HepG2 (cell line): ENCODE measurements around the gene PDIA4. TPM values are rescaled to one million over a fixed set of nuclear protein-coding genes. Genes with fewer than 3 reads are reported as not detected.

Experiments
- ATAC-seq: fragments of 200-7000 bp; cut with Tn5 transposase; 3 replicates; pipeline ENCODE4 v1.9.1; 2020; ENCODE audit warnings: mild to moderate bottlenecking, moderate library complexity
- BruUV-seq: library from RNA; stranded (reverse); fragments of 400-500 nt; replicated peaks from 2 replicates; lab custom pipeline; 2021; lab: Mats Ljungman, UMichigan
- CTCF ChIA-PET: fragments of 300-600 bp; formaldehyde crosslinking; extraction: SDS; loops from one replicate; lab custom pipeline; 2021; ENCODE audit warnings: low total read pairs, inconsistent platforms, low intra/inter-chr PET ratio; lab: Yijun Ruan, JAX
- POLR2A ChIA-PET: fragments of 350-600 bp; sonication (Branson Sonifier 250); formaldehyde crosslinking; loops from one replicate; lab custom pipeline; 2020; ENCODE audit warnings: antibody characterized with exemption, inconsistent platforms; lab: Yijun Ruan, JAX
- DNase-seq: peaks from one replicate; pipeline ENCODE4 v3.0.0-alpha.2; 2015; ENCODE audit warnings: low spot score
- FAIRE-seq: peaks from 3 replicates; lab custom pipeline; 2011; peaks lifted over from hg19 to GRCh38; lab: Jason Lieb, UNC
- H2AFZ ChIP-seq: one replicate; pipeline ENCODE4 v1.6.1; 2011; ENCODE audit warnings: low read length, inconsistent platforms
- H3K27ac ChIP-seq: fragments of 300-600 bp; 3 replicates; pipeline ENCODE4 v1.8.0; 2011; ENCODE audit warnings: mixed run types, mild to moderate bottlenecking, mixed read lengths, low read length, inconsistent platforms; ENCODE audit not compliant: insufficient read depth; ENCODE audit errors: extremely low read length
- H3K27me3 ChIP-seq, 2 experiments: fragments of 200-600 bp in 1 of 2; 2 replicates in 1 of 2; 3 replicates in 1 of 2; pipeline versions ENCODE4 v1.6.0 to v1.8.0; 2011; ENCODE audit warnings: low read length in 2 of 2, mild to moderate bottlenecking in 2 of 2, moderate library complexity in 2 of 2, inconsistent platforms in 1 of 2; ENCODE audit not compliant: insufficient read depth in 2 of 2, control insufficient read depth in 1 of 2
- H3K36me3 ChIP-seq, 2 experiments: fragments of 200-600 bp in 1 of 2; replicated peaks in 1 of 2; 2 replicates in 1 of 2; 3 replicates in 1 of 2; pipeline versions ENCODE4 v1.5.1 to v1.8.0; 2011; ENCODE audit warnings: low read length in 2 of 2, inconsistent platforms in 1 of 2; ENCODE audit not compliant: insufficient read depth in 2 of 2, control insufficient read depth in 1 of 2
- H3K4me1 ChIP-seq: 2 replicates; pipeline ENCODE4 v1.5.1; 2012; ENCODE audit warnings: low read length, inconsistent platforms; ENCODE audit not compliant: insufficient read depth
- H3K4me2 ChIP-seq: 2 replicates; pipeline ENCODE4 v1.6.0; 2011; ENCODE audit warnings: low read depth, low read length, inconsistent platforms
- H3K4me3 ChIP-seq, 3 experiments: fragments of 200-600 bp in 1 of 3; sonication (generic), shearing (Covaris generic) in 1 of 3; replicated peaks in 1 of 3; 2 replicates each; pipeline ENCODE4 v1.5.1; 2011 to 2016; ENCODE audit warnings: low read length in 3 of 3, inconsistent platforms in 2 of 3, low read depth in 2 of 3, mild to moderate bottlenecking in 2 of 3, control low read depth in 1 of 3, mixed read lengths in 1 of 3; ENCODE audit not compliant: insufficient read depth in 1 of 3
- H3K79me2 ChIP-seq: one replicate; pipeline ENCODE4 v1.6.1; 2011; ENCODE audit warnings: low read length, inconsistent platforms; ENCODE audit not compliant: insufficient read depth
- H3K9ac ChIP-seq: 2 replicates; pipeline ENCODE4 v1.6.0; 2011; ENCODE audit warnings: mild to moderate bottlenecking, low read depth, low read length, inconsistent platforms; ENCODE audit not compliant: insufficient read depth
- H3K9me3 ChIP-seq: 2 replicates; pipeline ENCODE4 v1.5.1; 2012; ENCODE audit warnings: mild to moderate bottlenecking, low read length
- H4K20me1 ChIP-seq: 2 replicates; pipeline ENCODE4 v1.6.0; 2011; ENCODE audit warnings: inconsistent platforms, mild to moderate bottlenecking, low read length, moderate library complexity; ENCODE audit not compliant: insufficient read depth
- CCDC6 ChIP-seq: sonication (generic); formaldehyde crosslinking; IDR thresholded peaks from 2 replicates; pipeline ENCODE4 v1.8.1; 2022; ENCODE audit warnings: mild to moderate bottlenecking, missing genetic modification reagents, moderate library complexity
- MAX ChIP-seq: IDR thresholded peaks from 2 replicates; pipeline ENCODE4 v1.6.1; 2012; ENCODE audit warnings: inconsistent platforms
- MEF2D ChIP-seq: sonication (generic); formaldehyde crosslinking; IDR thresholded peaks from 2 replicates; pipeline ENCODE4 v1.5.1; 2020; ENCODE audit warnings: mild to moderate bottlenecking, missing genetic modification reagents
- REST ChIP-seq, 2 experiments: IDR thresholded peaks; 2 replicates each; pipeline ENCODE4 v1.6.1; 2011 to 2012; ENCODE audit warnings: low read length in 2 of 2, borderline replicate concordance in 1 of 2, low read depth in 1 of 2, mild to moderate bottlenecking in 1 of 2, moderate library complexity in 1 of 2
- RORA ChIP-seq: sonication (generic); formaldehyde crosslinking; IDR thresholded peaks from 2 replicates; pipeline ENCODE4 v1.5.0; 2020; ENCODE audit warnings: mild to moderate bottlenecking, missing genetic modification reagents, moderate library complexity
- SRSF1 ChIP-seq: fragments of 200-400 bp; formaldehyde crosslinking; optimal IDR thresholded peaks from 2 replicates; pipeline ENCODE3; 2017; ENCODE audit warnings: mild to moderate bottlenecking, low read depth, low read length, moderate library complexity
- TFE3 ChIP-seq: IDR thresholded peaks from 2 replicates; pipeline ENCODE4 v1.6.1; 2016
- ZBTB46 ChIP-seq: sonication (generic); formaldehyde crosslinking; IDR thresholded peaks from 2 replicates; pipeline ENCODE4 v1.4.0; 2020; ENCODE audit warnings: mild to moderate bottlenecking, missing genetic modification reagents, borderline replicate concordance
- ZSCAN21 ChIP-seq: sonication (generic); formaldehyde crosslinking; IDR thresholded peaks from 2 replicates; pipeline ENCODE4 v1.8.0; 2022; ENCODE audit warnings: mild to moderate bottlenecking, missing genetic modification reagents, moderate library complexity, borderline replicate concordance
- WGBS: methylation state at CpG from one replicate; pipeline ENCODE4 v1.1.6; 2017; ENCODE audit warnings: low lambda C conversion rate; 5-methylcytosine and 5-hydroxymethylcytosine counted together
- in situ Hi-C: cut with HindIII; loops from 2 replicates; pipeline ENCODE4 v1.10.0; 2017; ENCODE audit warnings: low pct_unique_long_range_greater_than_20kb; ENCODE audit not compliant: extremely low pct_ligation_motif_present
- intact Hi-C: fragments of 100-400 bp; cut with micrococcal nuclease; formaldehyde crosslinking; loops from one replicate; pipeline ENCODE4 v1.10.0; 2022; ENCODE audit not compliant: unreplicated experiment
- polyA plus RNA-seq, 8 experiments: library from polyadenylated mRNA; depleted of rRNA in 3 of 8; stranded (reverse) in 7 of 8; unstranded in 1 of 8; fragments of >200 nt; fragmentation: Illumina TruSeq in 4 of 8; extraction: Trizol in 4 of 8; gene quantifications; 2 replicates each; pipeline versions ENCODE4 v1.2.1 to v1.2.3, GENCODE V29; 2011 to 2016; ENCODE audit warnings: low read depth in 4 of 8, missing spikeins in 1 of 8, mixed read lengths in 1 of 8; ENCODE audit not compliant: insufficient read depth in 1 of 8
- total RNA-seq, 5 experiments: library from RNA; depleted of rRNA; stranded (reverse); fragments of >200 nt; fragmentation: Illumina TruSeq; extraction: Trizol; gene quantifications; 2 replicates each; pipeline ENCODE4 v1.2.3, GENCODE V29; 2016; ENCODE audit warnings: low read depth in 1 of 5

The PDIA4 gene
- total and polyA plus RNA-seq, 2 of the 13 experiments (the other 11 are each of a cell fraction or from before 2014, with no cell fraction given), result 278 to 402 TPM

GRCh38 chr7:148967602-148968001 is 60.7 kb downstream of the PDIA4 start:
- Histone ChIP-seq H3K79me2 (no peaks in the 10 kb centered on the region), H2AFZ (no peak overlapping the region), H3K36me3 (no peaks in the 10 kb centered on the region), H3K27ac (no peak overlapping the region), H4K20me1 (no peaks in the 10 kb centered on the region), H3K4me1 (peaks cover 31% of the 10 kb centered on the region), H3K9me3 (no peaks in the 10 kb centered on the region), H3K4me3 (no peak overlapping the region; a peak in 1 of 6 replicates), H3K4me2 (peak overlapping the region; percentile 62), H3K27me3 (no peaks in the 10 kb centered on the region; a peak in 2 of 5 replicates), H3K9ac (no peak overlapping the region)
- in situ Hi-C loops (loop anchor here (10.0 to 25.0 kb wide), 2 partner anchors 463 to 705 kb away; no protein-coding TSS in a partner anchor), intact Hi-C loops (loop anchor here (5.0 to 10.0 kb wide), 2 partner anchors 273 to 705 kb away; partner anchors contain the start of gene CUL1)
- ChIA-PET POLR2A (interaction anchor here (1.6 kb wide), 1 partner anchor 8 kb away, joined by 6 read pairs; no protein-coding TSS in a partner anchor), CTCF (interaction anchor here (1.4 to 2.2 kb wide), 2 partner anchors 392 to 464 kb away, joined by 5 to 15 read pairs; no protein-coding TSS in a partner anchor)
- ATAC-seq (no peak), FAIRE-seq (no peak), DNase-seq (no peak)
- 60% methylated on average over 3 of the region's 3 CpGs for WGBS
- no TSS peak for BruUV-seq
- TF ChIP-seq ZSCAN21 (CRISPR knock-in tag) (no peak), SRSF1 (no peak), REST (IDR thresholded peaks at IDR 0.05; ENCODE audit: borderline replicate concordance in 1 of 2, low read depth in 1 of 2, low read length in 2 of 2) (no peak), RORA (CRISPR knock-in tag) (no peak), ZBTB46 (CRISPR knock-in tag) (no peak), MEF2D (CRISPR knock-in tag) (no peak), MAX (no peak), CCDC6 (CRISPR knock-in tag) (no peak), TFE3 (no peak)
